ENCODE data around the gene AFF3.
A peak's percentile ranks its signal among the peaks of the same experiment; 100 is the strongest.

AFF3 gene

GRCh38 chr2:99727199-99727598 lies 415.2 kb downstream of the AFF3 start:
- no peak for DNase-seq

GRCh38 chr2:99726691-99727090 lies 415.7 kb downstream of the AFF3 start:
- DNase-seq = no peak

GRCh38 chr2:99725820-99726219 lies 416.6 kb downstream of the AFF3 start:
- no peak for DNase-seq

- no peak for DNase-seq
Measured at GRCh38 chr2:99722476-99722875, 419.9 kb downstream of the AFF3 start.

GRCh38 chr2:99719102-99719501 lies 423.3 kb downstream of the AFF3 start:
- DNase-seq = no peak

GRCh38 chr2:99715956-99716355 lies 426.4 kb downstream of the AFF3 start:
- DNase-seq = no peak

GRCh38 chr2:99714349-99714748 lies 428.0 kb downstream of the AFF3 start:
- DNase-seq = no peak

- DNase-seq = no peak
Measured at GRCh38 chr2:99711144-99711543, 431.2 kb downstream of the AFF3 start.

- DNase-seq = peak; percentile 49
Measured at GRCh38 chr2:99710721-99711120, 431.7 kb downstream of the AFF3 start.

GRCh38 chr2:99709229-99709628 lies 433.2 kb downstream of the AFF3 start:
- DNase-seq = no peak

- DNase-seq = peak; percentile 10
Measured at GRCh38 chr2:99708231-99708630, 434.2 kb downstream of the AFF3 start.

- no peak for DNase-seq
Measured at GRCh38 chr2:99707592-99707991, 434.8 kb downstream of the AFF3 start.

- no peak for DNase-seq
Measured at GRCh38 chr2:99706735-99707134, 435.7 kb downstream of the AFF3 start.

- no peak for DNase-seq
Measured at GRCh38 chr2:99701503-99701902, 440.9 kb downstream of the AFF3 start.

- no peak for DNase-seq
Measured at GRCh38 chr2:99700482-99701398, 441.6 kb downstream of the AFF3 start.

GRCh38 chr2:99698896-99699295 lies 443.5 kb downstream of the AFF3 start:
- no peak for DNase-seq

- no peak for DNase-seq
Measured at GRCh38 chr2:99697811-99698568, 444.4 kb downstream of the AFF3 start.

GRCh38 chr2:99695944-99696253 lies 446.5 kb downstream of the AFF3 start:
- DNase-seq = no peak

- no peak for DNase-seq
Measured at GRCh38 chr2:99695130-99695943, 447.1 kb downstream of the AFF3 start.

GRCh38 chr2:99694331-99694730 lies 448.1 kb downstream of the AFF3 start:
- no peak for DNase-seq

- DNase-seq = peak; percentile 29
Measured at GRCh38 chr2:99692785-99693184, 449.6 kb downstream of the AFF3 start.

GRCh38 chr2:99691926-99692325 lies 450.5 kb downstream of the AFF3 start:
- peak; percentile 69 for DNase-seq

GRCh38 chr2:99689145-99689742 lies 453.1 kb downstream of the AFF3 start:
- no peak for DNase-seq
